Medulla oblongata (tissue), 1 donor: ENCODE data around the gene ERN1.
A peak's percentile ranks its signal among the peaks of the same experiment; 100 is the strongest.
"Not testable (repeated sequence)": the region's sequence is repeated elsewhere in the genome, so short reads cannot be mapped to it uniquely, and the experiment has no call there.

Experiments used
- DNase-seq: peaks from one replicate; pipeline ENCODE4 v3.0.0-alpha.2; 2015; ENCODE audit errors: extremely low spot score

The ERN1 gene

GRCh38 chr17:64032081-64032480 lies 97.9 kb downstream of the ERN1 start:
- no peak for DNase-seq

GRCh38 chr17:64028874-64029464 lies 101.0 kb downstream of the ERN1 start:
- DNase-seq, result peak; percentile 74

- DNase-seq, result peak; percentile 68
These were observed 104.1 kb downstream of the ERN1 start for GRCh38 chr17:64025732-64026294.

- DNase-seq, result no peak
These were observed 104.9 kb downstream of the ERN1 start for GRCh38 chr17:64024781-64025731.

GRCh38 chr17:64024215-64024654 lies 105.7 kb downstream of the ERN1 start:
- no peak for DNase-seq

- no peak for DNase-seq
These were observed 107.3 kb downstream of the ERN1 start for GRCh38 chr17:64022611-64023063.

- peak; percentile 44 for DNase-seq
These were observed 109.7 kb downstream of the ERN1 start, which contains the start of gene ICAM2 for GRCh38 chr17:64020056-64020766. ICAM2 (minus strand) TSS chr17:64020633; CDS start chr17:64006691, 13,942 bp downstream.

GRCh38 chr17:64019551-64019961 lies 110.4 kb downstream of the ERN1 start:
- DNase-seq, result not testable (repeated sequence)

GRCh38 chr17:64017381-64017980 lies 112.5 kb downstream of the ERN1 start:
- no peak for DNase-seq

GRCh38 chr17:64016974-64017373 lies 113.0 kb downstream of the ERN1 start:
- DNase-seq, result no peak

GRCh38 chr17:64016231-64016784 lies 113.6 kb downstream of the ERN1 start:
- no peak for DNase-seq

GRCh38 chr17:64015447-64015846 lies 114.5 kb downstream of the ERN1 start:
- no peak for DNase-seq

- no peak for DNase-seq
These were observed 120.2 kb downstream of the ERN1 start for GRCh38 chr17:64009571-64010402.

GRCh38 chr17:64008830-64009229 lies 121.1 kb downstream of the ERN1 start:
- no peak for DNase-seq

- DNase-seq, result no peak
These were observed 121.6 kb downstream of the ERN1 start for GRCh38 chr17:64008346-64008745.

GRCh38 chr17:64007838-64008282 lies 122.1 kb downstream of the ERN1 start:
- no peak for DNase-seq

GRCh38 chr17:64007089-64007837 lies 122.7 kb downstream of the ERN1 start:
- DNase-seq, result not testable (repeated sequence)

GRCh38 chr17:64006361-64007088 lies 123.4 kb downstream of the ERN1 start:
- no peak for DNase-seq
